HG02588 (cell line): ENCODE data around the gene PDZD4.
"Not testable (repeated sequence)": the region's sequence is repeated elsewhere in the genome, so short reads cannot be mapped to it uniquely, and the experiment has no call there.

ENCODE experiments used
- ATAC-seq: cut with Tn5 transposase; IDR thresholded peaks from one replicate; pipeline ENCODE4 v1.9.1; 2021; ENCODE audit warnings: mild to moderate bottlenecking, moderate library complexity; ENCODE audit not compliant: unreplicated experiment

The PDZD4 gene

GRCh38 chrX:153845195-153845594, 14.9 kb upstream of the PDZD4 start:
- ATAC-seq = no peak

GRCh38 chrX:153844509-153845082, 14.3 kb upstream of the PDZD4 start:
- ATAC-seq = no peak

GRCh38 chrX:153836921-153837320, 6.6 kb upstream of the PDZD4 start:
- no peak for ATAC-seq

GRCh38 chrX:153832728-153833127, 2.4 kb upstream of the PDZD4 start:
- no peak for ATAC-seq

GRCh38 chrX:153831429-153832150, 1.2 kb upstream of the PDZD4 start:
- no peak for ATAC-seq

- ATAC-seq = no peak
Measured at GRCh38 chrX:153830640-153831428, 490 bp upstream of the PDZD4 start.

GRCh38 chrX:153829549-153829798, 870 bp downstream of the PDZD4 start:
- no peak for ATAC-seq

GRCh38 chrX:153828723-153829548, 1.4 kb downstream of the PDZD4 start:
- no peak for ATAC-seq

- ATAC-seq = no peak
Measured at GRCh38 chrX:153828308-153828707, 2.0 kb downstream of the PDZD4 start.

GRCh38 chrX:153827903-153828302, 2.4 kb downstream of the PDZD4 start:
- ATAC-seq = no peak

GRCh38 chrX:153827016-153827415, 3.3 kb downstream of the PDZD4 start:
- no peak for ATAC-seq

- no peak for ATAC-seq
Measured at GRCh38 chrX:153825042-153825441, 5.3 kb downstream of the PDZD4 start.

- no peak for ATAC-seq
Measured at GRCh38 chrX:153824348-153824747, 6.0 kb downstream of the PDZD4 start.

- ATAC-seq = no peak
Measured at GRCh38 chrX:153821066-153821465, 9.3 kb downstream of the PDZD4 start.

GRCh38 chrX:153820601-153821000, 9.7 kb downstream of the PDZD4 start:
- ATAC-seq = no peak

GRCh38 chrX:153819384-153820040, 10.8 kb downstream of the PDZD4 start:
- no peak for ATAC-seq

GRCh38 chrX:153818571-153819383, 11.6 kb downstream of the PDZD4 start:
- ATAC-seq = no peak

- not testable (repeated sequence) for ATAC-seq
Measured at GRCh38 chrX:153818064-153818463, 12.3 kb downstream of the PDZD4 start.

- no peak for ATAC-seq
Measured at GRCh38 chrX:153816831-153817690, 13.3 kb downstream of the PDZD4 start.
